HG03103 (cell line): ENCODE measurements around the gene MTHFR.

ENCODE experiments used
- ATAC-seq: cut with Tn5 transposase; IDR thresholded peaks from one replicate; pipeline ENCODE4 v1.9.1; 2021; ENCODE audit warnings: low read depth; ENCODE audit not compliant: unreplicated experiment

The MTHFR gene

DNA sequence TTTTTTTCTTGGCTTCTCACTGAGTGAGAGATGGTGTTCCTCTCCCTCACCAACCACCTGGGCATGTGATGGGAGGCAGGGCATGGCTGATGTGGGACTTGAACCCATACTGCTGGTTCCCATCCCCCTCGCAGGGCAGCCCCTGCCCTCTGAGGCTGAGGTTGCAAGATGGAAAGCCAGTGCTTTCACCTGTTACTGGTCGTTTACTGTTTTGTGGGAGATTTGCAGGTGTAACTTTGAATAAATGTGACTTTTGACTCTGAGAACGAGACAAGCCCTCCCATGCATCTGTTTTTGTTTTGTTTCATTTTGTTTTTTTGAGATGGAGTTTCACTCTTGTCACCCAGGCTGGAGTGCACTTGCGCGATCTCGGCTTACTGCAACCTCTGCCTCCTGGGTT lies 22.2 kb downstream of the MTHFR start:
- no peak for ATAC-seq

DNA sequence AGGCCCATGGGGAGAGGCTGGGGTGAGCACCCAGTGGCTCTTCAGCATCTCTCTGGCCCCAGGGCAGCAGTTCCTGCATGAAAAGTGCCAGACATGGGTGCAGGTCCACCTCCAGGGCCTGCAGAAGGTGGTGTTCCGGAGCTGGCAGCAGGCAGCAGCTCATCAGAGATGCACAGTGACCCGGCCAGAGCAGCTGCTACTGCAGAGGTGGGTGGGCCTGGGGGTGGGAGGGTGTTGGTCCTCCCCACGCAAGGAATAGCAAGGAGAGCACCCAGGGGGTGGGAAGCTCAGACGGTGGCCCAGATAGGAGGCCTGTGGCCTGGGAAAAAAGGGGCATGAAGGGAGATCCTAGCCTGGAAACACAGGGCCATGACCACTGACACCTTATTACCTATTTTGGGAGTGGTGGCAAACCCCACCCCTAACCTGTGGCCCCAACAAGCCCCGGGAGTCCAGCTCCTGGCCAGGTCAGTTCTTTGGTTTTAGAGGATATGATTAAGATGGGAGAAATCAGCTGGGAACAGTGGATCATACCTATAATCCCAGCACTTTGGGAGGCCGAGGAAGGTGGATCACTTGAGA lies 23.5 kb downstream of the MTHFR start:
- ATAC-seq = no peak

DNA sequence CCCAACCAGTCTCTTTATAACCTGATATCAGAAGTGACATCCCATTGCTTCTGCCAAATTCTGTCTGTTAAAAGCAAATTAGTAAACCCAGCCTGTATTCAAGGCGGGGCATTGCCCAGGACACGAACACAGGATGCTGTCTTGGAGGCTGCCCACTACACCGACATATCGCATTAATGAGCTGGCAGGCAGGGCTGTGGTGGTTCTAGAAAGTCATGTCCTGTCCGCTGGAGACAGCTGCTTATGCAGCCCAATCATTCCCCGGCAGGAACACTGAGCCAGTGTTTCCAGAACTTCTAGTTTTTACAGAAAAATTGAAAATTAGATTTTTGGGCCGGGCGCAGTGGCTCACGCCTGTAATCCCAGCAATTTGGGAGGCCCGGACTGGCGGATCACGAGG lies 24.5 kb downstream of the MTHFR start:
- no peak for ATAC-seq

DNA sequence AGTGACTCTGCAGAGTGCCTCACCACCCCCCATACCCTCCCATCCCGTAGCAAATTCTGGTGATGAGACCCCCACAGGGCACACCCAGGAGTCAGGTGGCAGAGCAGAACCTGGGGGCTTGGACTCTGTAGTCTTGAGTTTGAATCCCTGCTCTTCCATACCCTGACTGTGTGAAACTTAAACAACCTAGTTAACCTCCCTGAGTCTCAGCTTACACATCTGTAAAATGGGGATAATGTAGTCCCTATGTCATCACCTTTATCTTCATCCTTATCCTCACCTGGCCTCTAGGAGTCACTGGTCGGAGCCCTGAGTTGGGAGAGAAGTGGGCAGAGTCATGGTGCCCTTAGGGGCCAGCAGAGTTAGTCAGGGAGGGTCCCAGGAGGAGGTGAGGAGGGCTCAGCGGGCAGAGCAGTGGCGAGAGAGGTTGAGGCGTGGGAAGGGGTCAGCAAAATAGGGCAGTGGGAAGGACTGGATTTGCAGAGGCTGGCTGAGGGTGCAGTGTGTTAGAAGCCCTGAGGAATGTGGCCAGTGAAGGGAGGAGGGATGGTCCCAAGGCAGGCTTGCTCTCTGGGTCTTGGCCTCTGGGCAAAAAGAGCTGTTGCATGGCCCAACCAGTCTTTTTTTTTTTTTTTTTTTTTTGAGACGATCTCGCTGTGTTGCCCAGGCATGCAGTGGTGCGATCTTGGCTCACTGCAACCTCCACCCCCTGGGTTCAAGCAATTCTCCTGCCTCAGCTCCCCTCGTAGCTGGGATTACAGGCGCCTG lies 25.2 kb downstream of the MTHFR start:
- ATAC-seq = no peak

DNA sequence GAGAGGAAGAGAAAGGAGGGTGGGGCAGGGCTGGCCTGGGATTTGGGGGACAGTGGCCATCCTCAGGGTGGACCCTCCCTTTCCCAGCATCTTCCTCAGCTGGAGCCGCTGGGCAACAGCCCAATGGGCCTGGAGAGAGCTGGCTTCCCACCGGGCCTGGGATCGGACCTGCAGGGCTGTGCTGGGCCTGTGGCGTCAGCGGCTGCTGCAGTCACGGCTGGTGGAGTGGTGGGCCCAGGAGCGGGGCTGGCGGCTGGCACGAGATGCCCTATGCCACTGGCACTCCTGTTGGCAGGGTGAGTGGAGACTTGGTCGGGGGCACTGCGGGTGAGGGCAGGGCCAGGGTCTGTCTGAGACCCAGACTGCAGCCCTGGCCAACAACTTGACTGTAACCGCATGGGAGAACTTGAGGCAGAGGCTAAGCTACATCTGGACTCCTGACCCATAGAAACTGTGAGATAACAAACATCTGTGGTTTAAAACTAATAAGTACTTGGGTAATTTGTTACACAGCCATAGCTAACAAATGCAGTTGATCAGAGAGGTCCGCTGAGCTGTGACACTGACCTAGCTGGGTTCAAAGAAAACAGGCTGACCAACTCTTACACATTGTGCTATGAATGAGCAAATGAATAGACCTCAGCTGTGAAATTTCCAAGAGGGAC lies 25.9 kb downstream of the MTHFR start:
- no peak for ATAC-seq

DNA sequence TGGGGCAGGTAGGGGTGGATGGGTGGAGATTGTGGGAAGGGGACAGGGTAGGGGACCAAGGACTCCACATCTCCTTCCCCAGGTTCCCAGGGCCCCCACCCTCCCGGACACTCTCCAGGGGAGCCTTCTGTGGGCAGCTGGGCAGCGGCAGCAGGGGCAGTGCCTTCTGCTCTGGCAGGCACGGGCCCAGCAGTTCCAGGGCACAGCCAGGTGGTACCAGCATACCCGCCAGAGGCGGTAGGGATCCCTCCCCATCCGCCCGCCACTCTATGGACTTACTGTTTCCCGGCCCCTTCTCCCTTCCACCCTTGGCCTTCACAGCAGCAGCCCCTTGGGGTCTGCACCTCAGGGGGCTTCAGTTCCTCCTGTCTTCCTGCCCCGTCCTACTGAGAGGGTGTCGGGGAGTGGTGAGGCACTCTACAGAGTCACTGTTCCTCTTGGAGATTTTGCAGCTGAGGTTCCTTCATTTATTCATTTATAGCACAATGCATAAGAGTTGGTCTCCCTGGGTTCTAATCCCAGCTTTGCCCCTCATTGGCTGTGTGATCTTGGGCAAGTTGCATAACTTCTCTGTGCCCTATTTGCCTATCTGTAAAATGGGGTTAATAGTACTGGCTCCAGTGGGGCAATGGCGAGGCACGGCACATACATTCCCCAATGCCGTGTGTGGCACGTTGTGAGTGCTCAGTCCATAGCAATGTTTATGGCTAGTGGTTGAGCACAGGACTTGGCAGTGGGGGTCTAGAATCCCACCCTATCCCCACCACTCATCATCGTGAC lies 26.7 kb downstream of the MTHFR start:
- ATAC-seq = no peak

DNA sequence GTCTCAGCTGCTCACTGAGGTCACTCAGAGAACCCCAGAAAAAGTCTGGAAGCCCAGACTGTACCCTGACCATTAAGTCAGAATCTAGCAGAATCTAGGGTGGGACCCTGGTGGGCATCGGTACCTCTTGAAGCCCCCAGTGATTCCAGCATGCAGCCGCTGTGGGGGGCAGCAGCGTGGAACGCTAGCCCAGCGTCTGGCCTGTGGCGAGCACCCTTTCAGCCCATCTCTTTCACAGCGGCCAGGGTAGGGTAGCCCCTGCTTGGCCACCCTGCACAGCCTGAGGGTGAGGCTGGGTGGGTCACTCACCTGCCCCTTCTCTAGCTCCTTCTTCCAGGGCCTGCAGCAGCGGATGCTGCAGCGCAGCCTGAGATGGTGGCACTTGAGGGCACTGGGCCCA lies 27.4 kb downstream of the MTHFR start:
- no peak for ATAC-seq

DNA sequence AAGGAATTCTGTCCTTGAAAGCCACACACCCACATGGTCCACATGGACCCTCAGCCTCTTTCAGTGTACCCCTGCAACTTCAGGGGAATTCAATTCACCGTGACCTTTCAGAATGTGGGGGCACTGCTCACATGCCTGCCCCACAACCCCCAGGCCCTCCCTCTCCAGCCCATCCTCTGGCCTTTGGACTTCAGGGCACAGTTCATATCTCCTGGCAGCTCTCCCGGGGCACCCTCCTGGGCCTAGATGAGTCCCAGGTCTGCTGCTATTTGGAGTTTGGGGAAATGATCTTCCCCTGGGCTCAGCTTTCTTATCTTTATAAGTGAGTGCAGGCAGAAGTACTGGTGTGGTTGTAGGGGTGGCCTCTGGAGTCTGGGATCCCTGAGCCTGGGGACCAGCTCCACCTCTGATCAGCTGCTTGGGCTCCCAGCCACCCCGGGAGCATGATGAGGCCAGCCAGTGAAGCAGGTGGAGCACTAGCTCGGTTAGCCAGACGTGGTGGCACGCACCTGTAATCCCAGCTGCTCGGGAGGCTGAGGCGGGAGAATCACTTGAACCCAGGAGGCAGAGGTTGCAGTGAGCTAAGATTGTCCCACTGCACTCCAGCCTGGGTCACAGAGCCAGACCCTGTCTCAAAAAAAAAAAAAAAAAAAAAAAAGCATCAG lies 28.0 kb downstream of the MTHFR start:
- ATAC-seq = no peak

DNA sequence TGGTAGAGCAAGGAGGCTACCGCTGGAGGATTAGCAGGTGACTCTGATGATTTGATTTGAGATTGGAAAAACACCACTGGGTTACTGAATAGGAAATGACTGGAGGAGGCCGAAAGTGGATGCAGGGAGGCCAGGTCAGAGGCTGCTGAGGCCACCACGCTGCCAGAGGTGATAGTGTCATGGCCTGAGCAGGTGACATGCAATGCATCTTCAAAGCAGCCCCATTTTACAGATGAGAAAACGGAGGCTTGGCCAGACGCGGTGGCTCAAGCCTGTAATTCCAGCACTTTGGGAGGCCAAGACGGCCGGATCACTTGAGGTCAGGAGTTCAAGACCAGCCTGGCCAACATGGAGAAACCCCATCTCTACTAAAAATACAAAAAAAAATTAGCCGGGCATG lies 31.0 kb downstream of the MTHFR start:
- ATAC-seq = no peak

DNA sequence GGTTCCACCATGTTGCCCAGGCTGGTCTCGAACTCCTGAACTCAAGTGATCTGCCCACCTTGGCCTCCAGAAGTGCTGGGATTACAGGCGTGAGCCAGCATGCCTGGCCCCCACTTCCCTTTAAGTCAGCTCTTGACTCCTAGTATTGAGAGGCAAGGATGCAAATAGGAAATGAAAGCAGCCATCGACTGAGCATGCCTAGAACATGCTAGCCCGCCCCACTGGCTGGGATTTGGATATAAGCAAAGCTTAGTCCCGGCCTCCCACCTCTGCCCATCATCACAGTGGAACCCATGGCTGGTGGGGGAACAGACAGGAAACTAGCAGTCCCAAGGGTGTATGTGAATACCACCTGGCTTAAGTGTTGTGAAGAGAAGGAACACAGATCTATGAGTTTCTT lies 33.3 kb downstream of the MTHFR start:
- ATAC-seq = no peak

DNA sequence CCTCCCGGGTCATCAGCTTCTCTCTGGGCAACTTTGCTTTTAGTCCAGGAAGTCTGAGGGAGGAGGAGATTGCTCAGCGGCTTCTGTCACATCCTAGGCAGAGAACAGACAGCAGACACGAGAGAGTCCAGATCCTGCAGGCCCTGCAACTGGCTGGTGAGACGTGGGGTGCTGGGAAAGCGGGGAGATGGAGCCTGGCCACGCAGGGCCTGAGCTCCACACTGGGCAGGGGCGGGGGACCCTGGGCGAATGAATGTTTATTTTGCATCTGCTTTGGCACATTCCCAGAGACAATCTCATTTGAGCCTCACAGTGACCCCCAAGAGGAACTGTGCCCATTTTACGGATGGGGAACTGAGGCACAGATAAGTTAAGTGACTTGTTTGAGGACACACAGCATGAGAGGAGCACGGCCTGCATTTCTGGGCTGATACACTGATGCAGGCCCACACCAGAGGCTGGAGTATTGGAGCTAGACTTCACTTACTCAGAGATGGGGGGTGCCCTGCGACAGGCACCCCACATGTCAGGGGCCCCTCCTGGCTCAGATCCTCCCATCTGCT lies 34.2 kb downstream of the MTHFR start:
- no peak for ATAC-seq

DNA sequence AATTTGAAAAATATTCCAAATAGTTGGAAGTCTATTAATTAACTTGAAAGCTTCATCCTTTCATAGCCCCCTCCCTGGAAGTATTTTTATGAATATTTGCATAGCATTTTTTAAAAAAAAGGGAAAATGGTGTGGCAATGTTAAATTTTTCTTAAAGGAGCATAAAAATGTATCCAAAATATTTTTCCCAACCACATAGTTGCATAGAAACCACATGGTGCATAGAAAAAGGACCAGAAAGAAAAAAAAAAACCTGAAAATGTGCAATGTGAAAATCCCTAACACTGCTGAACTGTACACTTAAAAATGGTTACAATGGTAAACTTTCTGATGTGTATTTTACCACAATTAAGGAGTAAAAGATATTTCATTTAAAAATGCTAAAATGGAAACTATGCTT lies 35.8 kb downstream of the MTHFR start:
- no peak for ATAC-seq

DNA sequence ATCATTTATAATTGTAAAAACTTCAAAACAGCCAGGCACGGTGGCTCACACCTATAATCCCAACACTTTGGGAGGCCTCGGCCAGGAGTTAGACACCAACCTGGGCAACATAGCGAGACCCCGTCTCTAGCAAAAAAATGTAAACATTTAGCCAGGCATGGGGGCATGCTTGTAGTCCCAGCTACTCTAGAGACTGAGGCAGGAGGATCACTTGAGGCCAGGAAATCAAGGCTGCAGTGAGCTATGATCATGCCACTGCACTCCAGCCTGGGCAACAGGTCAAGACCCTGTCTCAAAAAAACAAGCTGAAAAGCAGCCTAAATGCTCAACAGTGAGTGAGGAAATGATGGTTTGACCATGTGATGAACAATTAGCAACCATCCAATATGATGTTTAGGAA lies 36.5 kb downstream of the MTHFR start:
- no peak for ATAC-seq

DNA sequence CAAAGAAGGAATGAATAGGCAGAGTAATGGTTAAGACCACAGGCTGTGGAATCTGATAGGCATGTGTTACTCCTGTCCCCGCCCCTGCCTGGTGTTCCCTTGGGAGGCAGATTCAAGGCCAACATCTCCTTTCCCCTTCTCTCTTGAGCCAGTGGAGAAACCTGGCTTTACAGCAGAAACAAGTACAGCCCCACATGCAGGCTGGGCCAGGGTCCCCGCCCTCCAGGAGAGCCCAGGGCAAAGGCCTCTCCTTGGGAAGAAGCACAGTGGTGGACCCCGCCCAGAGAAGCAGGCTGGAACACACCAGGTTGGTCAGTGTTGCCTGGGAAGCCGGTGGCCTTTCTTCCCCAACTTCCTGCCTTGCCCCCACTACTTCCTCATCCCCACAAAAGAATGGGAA lies 36.9 kb downstream of the MTHFR start:
- ATAC-seq = no peak

DNA sequence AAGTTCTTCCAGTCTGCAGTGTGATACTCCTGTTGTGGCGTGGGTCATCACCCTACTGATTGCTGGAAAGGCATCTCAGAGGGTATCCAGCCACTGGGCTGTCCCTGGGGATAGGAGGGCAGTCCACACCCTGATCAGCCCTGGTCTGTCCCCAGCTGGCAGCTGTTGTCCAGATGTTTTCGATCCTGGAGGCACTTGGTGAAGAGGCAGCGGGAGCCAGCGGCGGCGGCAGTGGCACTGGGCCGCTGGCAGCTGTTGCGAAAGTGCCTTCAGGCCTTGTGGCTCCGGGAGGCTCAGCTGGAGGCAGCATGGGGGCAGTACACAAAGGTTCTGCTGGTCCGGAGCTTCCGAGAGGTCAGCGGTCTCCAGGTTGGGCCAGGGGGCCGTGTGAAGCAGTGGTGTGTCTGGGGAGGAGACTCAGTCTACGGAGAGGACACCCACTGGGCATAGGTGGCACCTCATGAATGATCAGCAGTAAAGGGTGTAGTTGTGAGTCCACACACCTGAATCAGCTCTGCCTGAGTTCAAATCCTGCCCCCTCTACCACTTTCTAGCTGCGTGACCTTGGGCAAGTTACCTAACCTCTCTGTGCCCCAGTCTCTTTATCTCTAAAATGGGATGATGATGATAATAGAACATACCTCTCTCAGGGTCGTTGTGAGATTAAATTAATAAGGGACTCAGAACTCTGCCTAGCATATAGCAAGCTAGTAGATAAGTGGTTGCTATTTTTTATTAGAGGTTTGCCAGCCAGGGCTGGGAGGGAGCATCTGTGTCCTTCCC lies 37.7 kb downstream of the MTHFR start:
- ATAC-seq = no peak

DNA sequence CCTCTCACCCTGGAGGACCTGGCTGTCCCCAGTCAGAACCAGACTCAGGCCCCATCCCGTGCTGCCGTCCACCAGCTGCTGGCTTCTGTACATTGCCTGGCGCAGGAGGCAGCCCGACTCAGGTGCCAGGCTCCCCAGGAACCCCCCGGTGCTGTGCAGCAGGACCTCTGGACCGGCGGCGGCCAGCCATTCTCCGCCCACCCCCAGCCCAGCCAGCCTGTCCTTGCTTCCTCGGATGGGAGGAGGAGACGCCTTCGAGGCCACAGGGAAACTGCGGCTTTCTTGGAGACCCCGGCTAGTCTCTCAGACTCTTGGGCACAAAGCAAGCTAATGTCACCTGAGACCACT lies 39.4 kb downstream of the MTHFR start:
- ATAC-seq = no peak

DNA sequence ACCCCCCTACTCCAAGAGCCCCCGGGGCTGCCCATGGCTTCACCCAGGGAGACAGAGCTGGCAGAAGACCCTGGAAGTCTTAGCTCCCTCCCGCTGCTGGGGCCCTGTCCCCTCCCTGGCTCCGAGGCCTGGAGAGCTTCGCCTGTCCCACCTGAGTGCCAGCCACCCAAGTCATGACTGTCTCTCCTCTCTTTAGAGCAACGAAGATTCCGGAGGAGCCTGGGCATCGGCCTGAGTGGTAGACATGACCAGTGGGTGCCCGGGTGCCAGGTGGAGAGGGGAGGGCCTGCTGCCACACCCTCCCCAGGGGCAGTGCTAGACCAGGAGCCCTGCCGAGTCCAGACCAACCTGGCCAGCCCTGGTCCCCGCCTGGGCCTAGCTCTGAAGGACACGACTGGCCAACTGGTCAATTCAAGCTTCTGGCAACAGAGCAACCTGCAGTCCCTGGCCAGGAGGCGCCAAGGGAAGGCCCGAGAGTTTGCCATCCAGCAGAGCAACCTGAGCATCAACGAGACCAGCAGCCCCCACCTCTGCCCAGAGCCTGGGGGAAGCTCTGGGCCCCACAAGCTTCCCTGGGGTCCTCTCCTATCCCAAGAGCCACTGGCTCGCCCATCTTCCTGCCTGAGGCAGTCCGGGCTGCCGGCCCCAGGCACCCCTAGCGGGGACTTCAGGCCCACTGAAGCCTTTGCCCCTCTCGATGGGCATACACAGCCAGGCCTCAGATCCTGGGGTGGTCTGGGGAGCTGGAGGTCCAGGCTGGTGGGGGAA lies 39.9 kb downstream of the MTHFR start:
- ATAC-seq = no peak

DNA sequence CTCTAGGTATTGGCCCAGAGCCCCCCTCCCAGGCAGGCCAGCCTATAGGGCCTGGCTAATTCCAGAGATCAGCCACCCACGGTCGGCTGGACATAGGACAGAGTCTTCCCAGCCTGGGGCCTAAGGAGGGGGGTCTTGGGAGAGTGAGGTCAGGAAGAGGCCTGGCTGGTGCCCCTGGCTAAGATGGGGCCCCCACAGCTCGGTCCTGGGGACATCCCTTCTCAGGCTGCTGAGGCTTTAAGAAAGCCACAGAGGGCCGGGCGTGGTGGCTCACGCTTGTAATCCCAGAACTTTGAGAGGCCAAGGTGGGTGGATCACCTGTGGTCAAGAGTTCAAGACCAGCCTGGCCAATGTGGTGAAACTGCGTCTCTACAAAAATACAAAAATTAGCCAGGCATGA lies 41.2 kb downstream of the MTHFR start:
- ATAC-seq = no peak

DNA sequence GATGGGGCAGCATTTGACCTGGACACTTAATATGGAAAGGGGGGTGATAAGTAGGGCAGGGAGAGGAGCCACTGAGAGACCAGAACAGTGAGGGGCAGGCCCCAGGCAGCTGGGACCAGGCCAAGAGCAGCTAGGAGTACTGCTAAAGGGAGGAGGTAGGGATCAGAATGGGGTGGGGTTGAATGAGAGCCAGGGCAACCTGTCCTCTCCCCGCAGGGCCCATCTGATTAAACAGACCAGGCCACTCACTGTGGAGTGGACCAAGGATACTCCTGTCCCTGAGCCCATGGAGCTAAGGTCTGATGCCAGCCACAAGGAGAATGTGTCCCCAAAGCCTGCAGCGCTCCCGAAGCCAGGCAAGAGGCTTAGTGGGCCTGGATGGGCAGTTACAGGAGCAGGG lies 41.6 kb downstream of the MTHFR start:
- no peak for ATAC-seq
